ENCODE results near the gene TTBK1.
A peak's percentile ranks its signal among the peaks of the same experiment; 100 is the strongest.

TTBK1 gene

GRCh38 chr6:43226192-43226851, 17.0 kb upstream of the TTBK1 start:
- DNase-seq = no peak

DNA sequence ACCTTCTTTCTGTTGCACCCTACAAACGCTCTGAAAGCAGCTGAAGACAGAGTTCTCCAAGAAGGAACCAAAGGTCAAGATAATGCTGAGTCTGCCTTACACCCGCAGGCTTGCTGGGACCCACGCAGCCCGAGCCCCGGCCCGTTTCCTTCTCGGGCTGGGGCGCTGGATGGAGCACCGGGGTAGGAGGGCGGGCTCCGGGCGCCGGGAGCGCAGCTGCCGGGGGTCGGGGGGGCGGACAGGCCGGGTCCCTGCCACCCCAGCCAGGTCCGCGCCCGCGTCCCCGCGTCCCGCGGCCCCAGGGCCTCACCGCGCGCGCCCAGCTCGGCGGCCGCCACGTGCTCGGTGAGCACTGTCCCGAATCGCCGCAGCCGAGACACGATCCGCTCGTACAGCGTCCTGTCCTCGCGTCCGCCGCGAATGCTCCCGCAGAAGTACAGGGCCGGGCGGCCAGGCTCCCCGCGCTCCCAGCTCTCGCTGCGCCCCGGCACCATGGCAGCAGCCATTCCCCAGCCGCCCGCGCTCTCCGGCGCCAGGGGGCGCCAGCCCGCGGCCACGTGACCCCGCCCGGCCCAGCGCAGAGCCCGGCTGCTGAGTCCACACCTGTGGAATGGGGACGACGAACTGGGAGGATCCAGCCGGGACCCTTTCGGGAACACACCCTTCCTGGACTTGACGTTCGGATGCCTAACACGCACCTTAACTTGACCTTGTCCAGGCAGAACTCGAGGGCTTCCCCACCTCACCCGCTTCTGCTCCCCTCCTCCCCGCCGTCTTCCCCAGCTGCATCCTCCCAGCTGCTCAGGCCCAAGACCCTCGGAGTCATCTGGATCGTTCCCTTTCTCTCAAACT, 14.1 kb upstream of the TTBK1 start, which contains the start of gene DNPH1:
Gene DNPH1, minus strand, starts transcription at position 531 of the 852 bp plus-strand sequence. Its CDS starts 25 bp downstream, at position 506.
- DNase-seq = peak; percentile 51

GRCh38 chr6:43229803-43230620, 13.3 kb upstream of the TTBK1 start:
- no peak for DNase-seq

DNA sequence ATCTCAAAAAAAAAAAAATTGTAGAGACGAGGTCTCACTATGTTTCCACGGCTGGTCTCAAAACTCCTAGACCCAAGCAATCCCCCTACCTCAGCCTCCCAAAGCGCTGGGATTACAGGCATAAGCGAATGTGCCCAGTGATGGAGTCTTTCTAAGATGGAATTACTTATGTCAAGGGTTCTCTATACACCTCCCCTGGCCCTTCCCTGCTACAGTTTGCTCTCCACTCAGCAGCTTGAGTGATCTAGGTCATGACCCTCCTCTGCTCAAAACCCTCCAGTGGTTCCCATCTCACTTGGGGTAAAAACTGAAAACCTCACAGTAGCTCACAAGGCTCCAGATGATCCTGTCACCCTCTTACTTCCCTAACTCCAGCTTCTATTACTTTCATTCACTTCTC, 12.2 kb upstream of the TTBK1 start:
- DNase-seq = no peak

DNA sequence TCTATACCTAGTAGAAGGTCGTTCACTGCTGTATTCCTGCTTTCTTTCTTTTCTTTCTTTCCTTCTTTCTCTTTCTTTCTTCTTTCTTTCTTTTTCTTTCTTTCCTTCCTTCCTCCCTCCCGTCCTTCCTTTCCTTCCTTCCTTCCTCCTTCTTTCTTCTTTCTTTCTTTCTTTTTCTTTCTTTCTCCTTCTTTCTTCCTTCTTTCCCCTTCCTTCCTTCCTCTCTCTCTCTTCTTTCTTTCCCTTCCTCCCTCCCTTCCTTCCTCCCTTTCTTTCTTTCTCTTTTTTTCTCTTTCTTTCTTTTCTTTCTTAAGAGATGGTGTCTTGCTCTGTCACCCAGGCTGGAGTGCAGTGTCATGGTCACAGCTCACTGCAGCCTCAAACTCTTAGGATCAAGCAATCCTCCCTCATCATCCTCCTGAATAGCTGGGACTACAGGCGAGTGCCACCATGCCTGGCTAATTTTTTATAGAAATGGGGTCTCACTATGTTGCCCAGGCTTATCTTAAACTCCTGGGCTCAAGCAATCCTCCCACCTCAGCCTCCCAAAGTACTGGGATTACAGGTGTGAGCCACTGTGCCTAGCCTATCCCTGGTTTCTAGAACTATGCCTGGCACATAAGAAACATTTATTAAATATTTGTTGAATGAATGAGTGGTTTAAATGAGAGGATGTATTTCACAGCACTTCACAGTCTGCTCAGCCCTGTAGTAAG, 11.4 kb upstream of the TTBK1 start:
- no peak for DNase-seq

DNA sequence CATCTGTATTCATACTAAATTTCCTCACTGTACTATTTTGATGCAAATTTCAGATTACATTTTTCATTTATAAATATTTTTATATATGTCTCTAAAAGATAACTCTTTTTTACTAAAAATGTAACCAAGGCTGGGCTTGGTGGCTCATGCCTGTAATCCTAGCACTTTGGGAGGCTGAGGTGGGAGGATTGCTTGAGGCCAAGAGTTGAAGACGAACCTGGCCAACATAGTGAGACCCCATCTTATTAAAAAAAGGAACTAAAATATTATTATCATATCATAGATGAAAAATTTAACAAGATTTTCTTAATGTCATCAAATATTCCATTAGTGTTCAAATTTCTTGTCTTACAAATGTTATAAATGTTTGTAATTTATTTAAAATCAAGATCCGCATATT, 7.4 kb upstream of the TTBK1 start:
- no peak for DNase-seq

DNA sequence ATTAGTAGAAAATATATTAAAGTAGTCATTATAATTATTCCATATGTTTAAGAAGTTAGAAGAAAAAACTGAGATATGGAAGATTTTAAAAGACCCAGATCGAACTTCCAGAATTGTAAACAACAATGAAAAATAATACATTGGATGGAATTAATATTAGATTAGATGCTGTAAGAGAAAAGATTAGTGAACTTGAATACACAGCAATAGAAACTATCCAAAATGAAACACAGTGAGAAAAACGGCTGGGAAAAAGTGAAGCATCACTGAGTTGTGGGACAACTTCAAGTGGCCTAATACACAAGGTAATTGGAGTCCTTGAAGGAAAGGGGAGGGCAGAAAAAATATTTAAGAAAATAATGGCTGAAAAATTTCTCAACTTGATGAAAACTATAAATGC, 4.2 kb upstream of the TTBK1 start:
- no peak for DNase-seq

GRCh38 chr6:43240950-43241349, 2.3 kb upstream of the TTBK1 start:
- no peak for DNase-seq

GRCh38 chr6:43241446-43241845, 1.8 kb upstream of the TTBK1 start:
- no peak for DNase-seq

- DNase-seq = no peak
Measured at GRCh38 chr6:43243664-43244321, 512 bp downstream of the TTBK1 start.

GRCh38 chr6:43246301-43247113, 3.2 kb downstream of the TTBK1 start:
- peak; percentile 53 for DNase-seq

DNA sequence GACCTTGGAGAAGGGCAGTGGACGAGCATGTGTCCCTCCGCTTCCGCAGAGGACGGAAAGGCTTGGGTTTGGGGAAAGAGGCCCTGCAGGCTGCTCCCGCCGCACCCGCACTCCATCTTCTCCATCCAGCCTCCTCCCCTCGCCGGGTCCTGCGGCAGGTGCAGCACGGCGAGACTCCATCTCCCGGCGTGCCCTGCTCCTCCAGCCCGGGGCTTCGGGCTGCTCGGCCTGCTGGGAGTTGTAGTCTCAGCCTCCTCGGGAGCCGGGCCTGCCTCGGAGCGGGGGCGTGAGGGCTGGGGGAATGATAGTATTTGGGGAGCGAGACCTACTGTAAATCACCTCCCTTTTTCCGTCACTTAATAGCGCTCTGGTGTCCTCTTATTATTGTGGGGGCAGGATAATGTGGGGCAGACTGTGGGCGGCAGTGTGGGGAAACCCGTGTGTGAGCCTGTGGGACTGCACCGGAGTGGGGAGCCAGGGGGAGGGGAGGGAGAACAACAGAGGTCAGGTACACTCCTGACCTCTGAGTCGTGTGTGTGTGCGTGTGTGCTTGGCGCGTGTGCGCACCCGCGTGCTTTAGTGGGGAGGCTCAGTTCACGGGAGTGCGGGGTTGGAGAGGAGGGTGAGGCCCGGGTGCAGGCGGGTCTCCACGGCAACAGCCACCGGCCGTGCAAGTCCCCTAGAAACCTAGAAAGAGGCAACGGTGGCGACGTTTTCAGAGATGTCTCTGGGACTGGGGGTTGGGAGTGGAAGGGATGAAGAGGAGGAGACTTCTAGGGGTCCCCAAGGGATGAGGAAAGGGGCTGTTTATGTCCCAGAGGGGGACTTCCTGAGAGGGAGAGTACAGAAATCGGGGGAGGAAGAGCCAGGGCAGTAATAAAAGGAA, 4.1 kb downstream of the TTBK1 start:
- DNase-seq = peak; percentile 80

GRCh38 chr6:43248101-43248500, 4.8 kb downstream of the TTBK1 start:
- no peak for DNase-seq

DNA sequence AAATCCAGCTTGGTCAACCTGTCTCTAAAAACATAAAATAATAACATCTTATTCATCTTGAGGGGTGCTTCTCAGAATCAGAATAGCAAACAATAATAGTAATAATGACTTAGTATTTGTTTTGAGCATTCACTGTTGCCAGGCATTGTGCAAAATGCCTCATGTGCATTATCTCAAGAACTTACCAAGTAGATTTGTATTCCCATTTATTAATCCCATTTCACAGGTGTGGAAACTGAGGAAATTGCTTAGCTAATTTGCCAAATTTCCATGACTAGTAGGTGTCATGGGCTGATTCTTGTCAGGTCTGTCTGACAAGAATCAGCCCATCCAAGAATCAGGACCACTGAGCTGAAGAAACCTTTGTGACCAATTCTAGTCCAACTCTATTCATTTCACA, 5.5 kb downstream of the TTBK1 start:
- DNase-seq = no peak

GRCh38 chr6:43250992-43251373, 7.7 kb downstream of the TTBK1 start:
- peak; percentile 91 for DNase-seq

- no peak for DNase-seq
Measured at GRCh38 chr6:43253401-43253800, 10.1 kb downstream of the TTBK1 start.

DNA sequence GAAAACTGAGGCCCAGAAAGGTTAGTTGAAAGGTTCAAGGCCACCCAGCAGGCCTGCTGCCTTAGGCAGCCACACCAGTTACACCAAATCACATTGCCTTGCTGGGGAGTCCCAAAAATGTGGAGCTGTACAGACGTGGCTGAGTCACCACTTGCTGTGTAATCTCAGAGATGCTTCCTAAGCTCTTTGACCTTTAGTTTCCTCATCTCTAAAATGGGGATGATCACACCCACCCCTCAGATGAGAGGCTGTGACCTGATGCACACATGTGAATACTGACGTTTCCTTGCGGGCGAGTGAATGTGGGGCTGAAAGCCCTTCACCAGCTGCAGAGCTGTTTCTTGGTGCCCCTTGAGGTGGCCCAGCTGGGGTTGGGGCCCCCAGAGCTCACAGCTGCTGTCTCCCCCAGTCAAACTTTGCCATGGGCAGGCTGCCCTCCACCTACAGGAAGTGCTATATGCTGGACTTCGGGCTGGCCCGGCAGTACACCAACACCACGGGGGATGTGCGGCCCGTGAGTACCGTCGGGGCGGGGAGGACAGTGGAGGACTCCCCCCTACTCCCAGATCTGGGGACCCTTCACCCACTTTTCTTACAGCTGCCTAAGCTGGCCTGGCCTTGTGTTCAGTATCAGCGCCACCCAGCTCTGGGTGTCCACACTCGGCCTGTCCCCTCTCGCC, 11.0 kb downstream of the TTBK1 start:
- DNase-seq = no peak

DNA sequence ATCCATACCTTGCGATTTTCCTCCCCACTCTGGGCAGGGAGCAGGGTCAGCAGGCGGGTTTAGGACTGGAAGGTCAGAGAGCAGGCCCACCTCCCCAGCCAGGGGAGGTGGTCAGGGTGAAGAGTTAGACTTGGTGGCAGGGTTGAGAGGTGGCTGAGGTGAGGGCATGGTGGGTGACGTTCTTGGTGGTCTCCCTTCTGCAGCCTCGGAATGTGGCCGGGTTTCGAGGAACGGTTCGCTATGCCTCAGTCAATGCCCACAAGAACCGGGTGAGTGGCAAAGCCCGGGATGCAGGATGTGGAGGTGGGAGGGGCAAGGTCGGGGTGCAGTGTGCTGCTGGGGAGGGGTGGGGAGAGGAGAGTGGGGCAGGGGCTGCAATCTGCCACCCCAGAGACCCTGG, 11.6 kb downstream of the TTBK1 start:
- DNase-seq = no peak

DNA sequence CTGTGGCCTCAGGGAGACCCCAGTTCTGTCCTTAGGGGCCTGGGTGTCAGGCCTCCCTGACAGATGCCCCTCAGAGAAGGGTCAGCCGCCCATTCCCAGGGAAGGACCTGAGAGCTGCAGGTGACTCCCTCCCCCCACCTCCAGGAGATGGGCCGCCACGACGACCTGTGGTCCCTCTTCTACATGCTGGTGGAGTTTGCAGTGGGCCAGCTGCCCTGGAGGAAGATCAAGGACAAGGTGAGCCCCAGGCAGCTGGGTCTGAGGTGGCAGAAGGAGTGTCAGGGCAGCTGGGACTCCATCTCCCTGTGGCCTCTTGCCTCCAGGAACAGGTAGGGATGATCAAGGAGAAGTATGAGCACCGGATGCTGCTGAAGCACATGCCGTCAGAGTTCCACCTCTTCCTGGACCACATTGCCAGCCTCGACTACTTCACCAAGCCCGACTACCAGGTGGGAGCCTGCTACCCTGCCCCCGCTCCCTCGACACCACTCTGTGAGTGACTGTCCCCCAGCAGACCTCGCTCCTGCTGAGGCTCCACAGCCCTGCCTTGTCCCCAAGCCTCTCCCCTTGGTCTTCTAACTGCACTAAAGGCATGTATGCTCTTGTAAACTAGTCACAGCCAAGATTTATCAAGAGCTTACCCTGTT, 12.2 kb downstream of the TTBK1 start:
- DNase-seq = no peak

All from NCI-H2171 treated with DMSO at 0.1 percent for 48 hours (cell line).